NCI-H2107 (cell line): ENCODE measurements around the gene ETV5.
"Not testable (repeated sequence)": the region's sequence is repeated elsewhere in the genome, so short reads cannot be mapped to it uniquely, and the experiment has no call there.

ENCODE experiments used
- DNase-seq: peaks from one replicate; lab custom pipeline; 2025; lab: John Stamatoyannopoulos, UW

The ETV5 gene

GRCh38 chr3:186067360-186068242 is 41.3 kb downstream of the ETV5 start:
- DNase-seq: no peak

- no peak for DNase-seq
Measured at GRCh38 chr3:186060222-186060621, 48.7 kb downstream of the ETV5 start.

- no peak for DNase-seq
Measured at GRCh38 chr3:186059192-186059591, 49.7 kb downstream of the ETV5 start.

DNA sequence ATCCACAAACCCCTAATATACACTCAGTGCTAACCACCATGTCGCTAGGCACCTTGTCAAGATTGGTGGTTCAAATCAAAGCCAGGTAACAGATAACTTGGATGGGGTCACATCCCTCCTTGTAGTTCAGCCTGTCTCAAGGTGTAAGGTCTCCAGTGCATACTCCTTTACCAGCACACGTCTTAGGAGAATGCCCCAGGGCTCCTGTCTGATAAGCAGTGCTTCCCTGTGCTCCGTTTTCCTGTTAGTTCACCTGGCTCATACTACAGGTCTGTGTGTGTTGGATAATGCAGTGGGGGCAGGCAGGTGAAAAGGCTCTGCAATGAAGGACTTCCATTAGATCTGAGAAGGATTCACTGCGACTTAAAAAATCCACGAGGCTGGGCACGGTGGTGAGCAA is 50.7 kb downstream of the ETV5 start:
- DNase-seq: no peak

DNA sequence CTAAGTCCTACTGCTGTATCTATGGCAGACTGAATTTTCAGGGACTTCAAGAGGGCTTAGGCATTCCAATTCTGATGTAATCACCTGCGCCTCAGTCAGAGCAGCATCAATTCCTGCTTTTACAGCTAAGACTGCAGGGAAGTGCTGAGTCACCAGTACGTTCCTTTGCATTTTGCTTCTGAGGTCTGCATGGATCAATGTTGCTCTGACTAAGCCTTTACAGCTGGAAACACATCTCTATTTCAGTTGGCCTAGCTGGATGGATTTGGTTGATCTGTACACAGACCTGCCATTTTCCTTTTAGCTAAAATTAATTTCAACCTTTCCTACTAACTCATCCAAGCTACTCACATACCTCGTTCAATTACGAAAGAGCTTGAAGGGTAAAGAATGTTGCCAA is 51.3 kb downstream of the ETV5 start:
- no peak for DNase-seq

DNA sequence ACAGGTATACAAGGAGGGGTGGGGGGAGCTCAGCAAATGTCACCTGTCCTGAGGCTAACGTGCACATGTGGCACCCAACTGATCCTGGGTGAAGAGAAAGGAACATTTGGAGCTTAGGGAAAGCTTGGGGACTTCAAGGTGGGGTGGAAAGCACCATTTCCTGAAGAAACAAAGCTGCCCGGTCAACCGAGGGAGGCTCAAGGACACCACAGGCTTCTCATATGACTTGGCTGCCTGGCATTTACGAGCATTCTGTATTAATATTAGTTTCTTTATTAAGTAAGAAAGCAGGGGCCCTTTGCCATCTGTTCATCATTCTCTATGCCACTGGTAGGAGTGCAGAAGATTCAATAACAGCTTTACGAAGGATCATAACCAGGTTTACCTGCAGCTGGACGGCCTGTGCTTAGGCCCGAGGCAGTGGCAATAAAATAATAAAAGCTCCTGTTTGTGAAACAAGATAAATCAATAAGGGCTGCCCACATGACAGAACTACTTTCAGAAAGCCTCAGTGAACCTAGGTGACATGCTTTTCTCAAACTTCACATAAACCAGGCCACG is 54.0 kb downstream of the ETV5 start:
- DNase-seq: no peak

DNA sequence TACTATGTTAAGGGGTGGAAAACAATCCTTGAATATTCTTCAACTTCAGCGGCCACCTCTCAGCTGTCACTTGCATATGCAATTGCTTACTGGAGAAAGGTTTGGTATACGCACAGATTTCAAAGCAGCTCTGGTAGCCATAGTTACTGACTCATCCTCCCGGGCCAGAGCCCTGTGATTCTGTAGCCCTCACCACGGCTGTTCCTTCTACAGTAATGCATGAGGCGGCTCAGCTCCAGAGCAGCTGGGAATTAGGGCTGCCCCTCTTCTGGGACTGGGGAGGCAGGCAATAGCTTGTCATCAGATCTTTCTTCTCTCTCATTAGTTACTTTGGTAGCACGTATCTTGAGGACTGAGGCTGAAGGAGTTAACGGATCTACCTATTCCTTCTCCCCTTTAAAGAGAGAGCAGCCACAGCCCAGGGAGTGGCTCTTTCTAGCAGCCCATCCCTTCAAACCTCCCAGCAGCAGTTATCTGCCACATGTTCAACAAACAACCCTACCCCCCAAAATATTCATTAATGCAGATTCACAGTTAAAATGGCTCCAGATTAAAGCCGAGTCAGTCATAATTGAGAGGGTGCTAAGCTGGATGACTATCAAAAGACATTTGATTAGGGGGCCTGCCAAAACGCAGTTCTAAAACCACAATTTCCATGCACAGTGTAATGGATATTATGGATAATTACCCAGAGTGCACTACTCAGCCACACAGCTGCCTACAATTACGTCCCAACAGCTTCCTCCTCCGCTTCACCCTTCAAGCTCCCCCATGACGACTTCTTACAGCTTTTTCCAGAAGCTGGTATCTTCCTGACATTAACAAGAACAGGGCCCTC is 54.7 kb downstream of the ETV5 start:
- DNase-seq: peak; percentile 76

DNA sequence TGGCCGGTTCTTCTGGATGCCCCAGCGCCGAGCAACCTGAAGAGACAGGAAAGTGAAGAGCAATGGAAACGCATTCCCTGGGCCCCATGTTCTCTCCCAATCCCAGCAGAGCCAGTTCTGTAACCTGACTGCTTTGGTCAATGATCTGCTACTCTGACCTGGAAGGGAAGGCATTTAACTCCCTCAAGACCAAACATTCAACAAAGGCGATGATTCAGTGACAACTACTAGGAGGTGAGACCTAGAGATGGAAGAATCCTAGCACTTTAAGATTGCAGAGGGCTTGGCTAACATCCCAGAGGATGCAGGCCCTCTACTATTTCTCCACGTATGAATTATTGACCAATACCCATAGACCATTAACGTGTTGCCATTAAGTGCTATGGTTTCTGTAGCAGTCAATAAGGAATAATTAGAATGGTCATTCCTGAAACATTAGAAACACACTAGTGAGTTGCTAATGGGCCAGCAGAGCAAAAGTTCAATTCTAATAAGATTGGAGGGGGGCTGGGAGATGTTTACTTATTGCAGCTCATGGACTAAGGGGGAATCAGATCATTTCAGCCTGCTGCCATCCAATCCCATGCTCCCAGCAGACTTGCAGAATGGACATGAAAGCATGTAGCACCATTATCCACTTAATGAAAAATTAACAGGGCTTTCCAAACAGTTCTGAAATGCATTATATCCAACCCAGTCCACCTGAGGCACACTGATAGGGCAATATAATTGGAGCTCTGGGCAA is 56.6 kb downstream of the ETV5 start:
- DNase-seq: no peak

GRCh38 chr3:186049001-186049400 is 59.9 kb downstream of the ETV5 start:
- peak; percentile 40 for DNase-seq

DNA sequence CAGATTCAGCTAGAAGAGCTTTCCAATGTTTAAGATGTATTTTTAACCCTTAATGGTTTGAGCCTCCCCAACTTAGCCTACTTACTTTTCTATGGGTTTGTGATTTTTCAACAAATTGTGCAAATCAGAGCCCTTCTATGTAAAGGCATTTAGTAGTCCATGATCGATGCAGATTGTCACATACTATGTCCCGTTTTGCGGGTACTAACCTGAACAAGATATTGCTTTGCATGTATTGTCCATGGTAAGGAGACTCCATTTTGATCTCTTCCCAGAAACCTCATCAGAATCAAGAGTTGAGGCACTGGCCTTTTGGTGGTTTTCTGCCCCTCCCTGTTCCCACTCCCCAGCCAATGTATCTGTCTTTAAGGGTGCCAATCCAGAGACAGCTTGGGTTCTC is 60.8 kb downstream of the ETV5 start:
- no peak for DNase-seq

DNA sequence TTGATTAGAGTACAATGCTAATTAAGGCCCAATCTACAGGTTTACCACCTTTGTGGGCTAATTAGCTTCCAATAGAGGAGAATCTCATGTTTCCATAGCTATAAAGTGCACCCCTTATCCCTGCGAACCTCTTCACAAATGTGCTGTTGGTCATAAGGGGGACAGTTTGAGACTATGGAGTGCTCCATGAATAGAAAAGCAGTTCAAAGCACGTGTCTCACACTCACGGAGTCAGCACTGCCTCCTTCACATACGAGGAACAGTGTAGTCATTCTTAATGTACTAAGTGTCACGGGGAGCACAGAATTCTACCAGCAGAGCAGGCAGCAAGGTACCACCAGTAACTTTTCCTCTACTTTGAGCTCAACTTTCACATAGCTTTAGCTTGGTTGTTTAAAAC is 62.1 kb downstream of the ETV5 start:
- no peak for DNase-seq

DNA sequence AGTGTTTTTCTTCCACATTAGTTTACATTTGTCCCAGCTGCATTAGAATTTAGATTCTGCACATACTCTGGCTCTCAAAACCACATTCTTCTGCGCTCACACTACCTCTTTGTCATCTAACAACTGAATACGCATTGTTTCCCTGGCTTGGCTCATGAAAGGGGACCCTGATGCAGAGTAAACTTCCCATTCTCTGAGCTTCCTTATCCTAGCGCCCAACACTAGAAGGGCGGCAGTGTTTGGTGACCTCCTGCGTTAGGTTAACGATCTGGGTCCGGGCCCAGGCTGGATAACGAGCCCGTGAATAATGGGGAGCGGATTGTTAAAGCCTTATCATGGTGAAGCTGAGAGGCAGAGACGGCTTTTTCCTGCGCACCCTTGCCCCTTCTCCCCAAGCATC is 63.9 kb downstream of the ETV5 start:
- no peak for DNase-seq

DNA sequence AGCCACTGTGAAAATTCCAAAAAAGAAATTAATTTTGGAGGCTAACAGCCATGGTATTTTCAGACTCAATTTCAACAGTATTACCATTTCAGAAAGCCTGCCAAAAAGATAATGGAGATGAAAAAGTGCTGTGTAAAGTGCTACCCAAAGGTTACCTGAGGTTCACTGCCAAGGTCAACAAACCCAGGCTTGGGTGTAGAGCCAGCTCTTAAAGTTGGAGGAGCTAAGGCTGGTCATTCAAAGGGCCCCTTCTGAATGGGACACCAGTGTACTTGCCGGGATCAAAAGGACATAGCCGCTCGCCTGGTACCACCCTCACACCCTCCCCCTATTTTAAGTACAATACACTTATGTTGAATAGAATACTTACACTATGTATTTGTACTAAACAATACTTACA is 64.5 kb downstream of the ETV5 start:
- DNase-seq: no peak

DNA sequence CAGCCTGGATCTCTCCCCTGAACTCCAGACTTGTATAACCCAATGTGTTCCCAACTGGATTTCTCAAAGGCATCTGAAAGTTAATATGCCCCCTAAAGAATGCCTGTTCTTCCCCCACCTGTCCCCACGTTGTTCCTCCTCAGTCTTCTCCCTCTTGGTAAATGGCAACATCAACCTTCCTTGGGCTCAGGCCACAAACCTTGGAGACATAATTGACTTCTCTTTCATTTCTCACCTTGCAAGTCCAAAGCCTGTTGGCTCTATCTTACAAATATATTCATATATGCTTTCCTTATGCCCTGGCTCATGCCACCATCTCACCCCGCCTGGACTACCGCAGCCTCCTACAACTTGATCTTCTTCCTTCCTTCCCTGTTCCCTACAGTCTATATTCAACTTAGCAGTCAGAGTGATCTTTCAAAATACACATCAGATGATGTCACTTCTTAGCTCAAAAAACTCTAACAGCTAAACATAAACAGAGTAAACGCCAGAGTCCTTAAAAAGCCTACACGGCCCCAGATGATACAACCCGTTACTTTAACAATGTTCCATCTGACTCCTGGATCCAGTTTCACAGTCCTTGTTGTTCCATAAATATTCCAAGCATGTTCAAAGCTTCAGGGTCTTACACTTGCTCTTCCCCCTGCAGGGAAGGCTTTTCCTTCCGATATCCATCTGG is 66.2 kb downstream of the ETV5 start:
- no peak for DNase-seq

DNA sequence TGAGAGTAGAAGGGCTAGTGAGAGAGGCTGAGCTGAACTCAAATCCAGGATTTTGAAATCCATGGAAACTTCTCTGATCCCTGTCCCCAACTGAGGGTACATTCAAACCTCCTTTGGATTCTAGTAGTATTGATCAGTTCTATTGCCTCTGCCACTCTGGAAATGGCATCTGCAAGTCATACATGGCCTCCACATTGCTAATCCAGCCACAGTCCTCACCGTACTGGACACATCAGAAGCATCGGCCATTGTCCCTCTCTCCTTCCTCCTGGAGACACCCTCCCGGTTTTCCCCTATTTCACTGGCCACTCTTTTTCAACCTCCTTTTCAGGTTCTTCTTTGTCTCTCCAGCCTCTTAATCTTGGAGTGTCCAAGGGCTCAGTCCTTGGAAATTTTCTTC is 66.9 kb downstream of the ETV5 start:
- no peak for DNase-seq

GRCh38 chr3:186038360-186038759 is 70.5 kb downstream of the ETV5 start:
- no peak for DNase-seq

- DNase-seq: no peak
Measured at GRCh38 chr3:186035277-186035676, 73.6 kb downstream of the ETV5 start.

- DNase-seq: no peak
Measured at GRCh38 chr3:186032321-186032720, 76.6 kb downstream of the ETV5 start.

- not testable (repeated sequence) for DNase-seq
Measured at GRCh38 chr3:186025993-186026392, 82.9 kb downstream of the ETV5 start.

DNA sequence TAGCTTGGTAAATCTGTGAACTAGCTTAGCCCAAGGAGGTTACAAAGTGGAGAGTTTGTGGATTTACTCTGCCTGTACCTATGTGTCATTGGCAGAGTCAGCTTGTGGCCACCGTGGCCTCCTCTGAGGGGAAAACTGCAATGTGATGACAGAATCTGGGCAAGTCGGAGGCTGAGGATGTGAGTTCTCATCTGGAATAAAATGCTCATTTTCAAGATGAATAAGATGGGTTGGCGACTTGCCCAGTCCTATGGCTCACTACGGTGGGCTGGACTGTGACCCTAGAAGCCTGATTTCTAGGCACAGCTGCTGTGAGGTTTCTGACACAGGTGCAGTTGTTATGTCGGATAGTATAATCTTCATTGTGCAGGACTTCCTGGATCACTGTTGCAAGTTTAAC is 83.7 kb downstream of the ETV5 start:
- DNase-seq: no peak

GRCh38 chr3:186024210-186024609 is 84.7 kb downstream of the ETV5 start:
- DNase-seq: no peak

- DNase-seq: no peak
Measured at GRCh38 chr3:186022931-186023330, 86.0 kb downstream of the ETV5 start.
